Measurements from ENCODE around the gene FGD3. TPM values are rescaled to one million over a fixed set of nuclear protein-coding genes. Genes with fewer than 3 reads are reported as not detected.
A peak's percentile ranks its signal among the peaks of the same experiment; 100 is the strongest.

The FGD3 gene
- total and polyA plus RNA-seq, 2 donors (not counting 1 experiment from before 2014, with no cell fraction given): 130 to 134 TPM

DNA sequence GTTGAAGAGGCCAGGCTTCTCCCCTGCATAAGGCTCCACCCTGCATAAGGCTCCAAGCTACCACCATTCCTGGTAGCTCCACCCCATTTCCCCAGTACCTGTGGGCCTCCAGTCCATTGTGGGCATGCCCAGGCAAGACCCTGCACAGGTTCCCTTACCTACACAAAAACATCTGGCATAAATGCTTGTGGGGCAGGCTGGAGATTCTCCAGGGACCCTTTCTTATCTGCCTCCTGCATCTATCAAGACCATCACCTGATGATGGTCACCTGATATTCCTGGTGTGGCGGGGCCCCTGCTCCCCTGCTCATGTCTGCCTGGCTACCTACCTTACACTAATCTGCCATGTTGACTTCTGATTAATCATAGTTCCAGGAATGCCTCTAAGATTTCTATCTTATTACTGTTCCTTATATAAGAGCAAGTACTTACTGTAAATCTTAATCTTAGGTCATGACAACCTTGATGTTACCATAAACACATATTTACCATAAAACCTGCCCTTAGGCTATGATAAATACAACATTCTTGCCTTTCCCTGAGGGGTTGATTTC lies 41.0 kb downstream of the FGD3 start:
- Histone ChIP-seq H3K27ac (ENCODE audit: low read length in 2 of 2) (peak overlapping the region in 1 of 2 donors; percentile 4), H3K9ac (ENCODE audit: low read length) (no peak overlapping the region), H2AFZ (ENCODE audit: insufficient read depth, low read depth, low read length, poor library complexity, severe bottlenecking) (no peak overlapping the region), H3K79me2 (ENCODE audit: control insufficient read depth, insufficient read depth, low read length) (peaks cover 100% of the 10 kb centered on the region), H3K4me1 (ENCODE audit: control insufficient read depth in 2 of 2, insufficient read depth in 2 of 2, low read length in 2 of 2) (peaks cover 3 to 17% of the 10 kb centered on the region in 2 donors), H3K9me3 (ENCODE audit: control extremely low read depth in 1 of 3, control insufficient read depth in 2 of 3, insufficient read depth in 1 of 3, low read length in 2 of 3) (peaks cover 2 to 8% (median 8%) of the 10 kb centered on the region in 3 donors), H3K4me3 (ENCODE audit: control extremely low read depth in 1 of 5, extremely low read depth in 1 of 5, insufficient read depth in 1 of 5, low read depth in 2 of 5, low read length in 4 of 5) (no peak overlapping the region), H3K4me2 (replicated peaks; ENCODE audit: low read depth, low read length, poor library complexity, severe bottlenecking) (no peak overlapping the region), H4K20me1 (ENCODE audit: control insufficient read depth, insufficient read depth, low read length, poor library complexity, severe bottlenecking) (peaks cover 86% of the 10 kb centered on the region), H3K36me3 (replicated peaks in 1 of 2; ENCODE audit: control extremely low read depth in 1 of 2, control insufficient read depth in 1 of 2, extremely low read depth in 1 of 2, insufficient read depth in 2 of 2, low read length in 1 of 2) (peaks cover 11 to 58% of the 10 kb centered on the region in 2 experiments), H3K27me3 (replicated peaks in 1 of 4; ENCODE audit: control extremely low read depth in 1 of 4, control insufficient read depth in 3 of 4, insufficient read depth in 4 of 4, low read length in 3 of 4) (no peaks in the 10 kb centered on the region)
- Mint-ChIP-seq H3K4me3 (no peak overlapping the region), H3K27ac (peak overlapping the region; percentile 29), H3K27me3 (no peaks in the 10 kb centered on the region), H3K9me3 (ENCODE audit: insufficient read depth) (no peaks in the 10 kb centered on the region), H3K4me1 (peaks cover 63% of the 10 kb centered on the region)
- DNase-seq (no peak), ATAC-seq (ENCODE audit: low read depth) (no peak)
- TF ChIP-seq CTCF (IDR thresholded peaks at IDR 0.05): no peak
- TF ChIP-seq EZH2 (IDR thresholded peaks at IDR 0.05; ENCODE audit: borderline replicate concordance, insufficient read depth, low read depth, low read length, poor library complexity, severe bottlenecking): no peak
- 100% methylated on average over 1 of the region's 1 CpG for WGBS (ENCODE audit: insufficient coverage)
- ChIA-PET CTCF (interaction anchor here (0.9 kb wide), 1 partner anchor 18 kb away, joined by 3 read pairs; no protein-coding TSS in a partner anchor), POLR2A (interaction anchor here (1.3 kb wide), 1 partner anchor 107 kb away, joined by 4 read pairs; no protein-coding TSS in a partner anchor)
- intact Hi-C loops (cut with micrococcal nuclease): no loop called here

DNA sequence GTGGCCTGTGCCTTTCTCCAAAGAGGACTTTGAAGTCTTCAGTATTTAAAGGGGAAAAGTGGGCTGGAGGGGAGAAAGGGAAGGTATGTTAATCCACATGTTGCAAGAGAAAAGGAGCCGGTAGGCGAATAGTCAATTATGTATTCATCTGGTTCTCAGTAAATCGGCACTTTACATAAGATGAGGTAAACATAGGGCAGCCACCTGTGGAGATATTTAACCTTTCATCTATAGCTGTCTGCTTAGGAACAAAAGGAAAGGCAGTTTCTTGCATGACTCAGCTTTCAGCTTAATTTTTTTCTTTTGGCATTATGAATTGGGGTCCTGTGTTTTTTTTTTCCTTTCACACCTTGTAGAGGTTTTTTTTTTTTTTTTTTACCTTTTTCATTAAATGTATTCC lies 42.2 kb downstream of the FGD3 start:
- Mint-ChIP-seq H3K9me3 (ENCODE audit: insufficient read depth) (peaks cover 2% of the 10 kb centered on the region), H3K4me3 (no peak overlapping the region), H3K27me3 (no peaks in the 10 kb centered on the region), H3K27ac (peak overlapping the region; percentile 55), H3K4me1 (peaks cover 72% of the 10 kb centered on the region)
- H3K79me2 ChIP-seq (ENCODE audit: control insufficient read depth, insufficient read depth, low read length): peaks cover 91% of the 10 kb centered on the region
- peaks cover 0 to 6% (median 0%) of the 10 kb centered on the region in 3 donors for H3K9me3 ChIP-seq (ENCODE audit: control extremely low read depth in 1 of 3, control insufficient read depth in 2 of 3, insufficient read depth in 1 of 3, low read length in 2 of 3)
- H3K4me2 ChIP-seq (replicated peaks; ENCODE audit: low read depth, low read length, poor library complexity, severe bottlenecking): no peak overlapping the region
- H3K9ac ChIP-seq (ENCODE audit: low read length): no peak overlapping the region
- TF ChIP-seq EZH2 (IDR thresholded peaks at IDR 0.05; ENCODE audit: borderline replicate concordance, insufficient read depth, low read depth, low read length, poor library complexity, severe bottlenecking) (no peak), CTCF (IDR thresholded peaks at IDR 0.05) (no peak)
- intact Hi-C loops (cut with micrococcal nuclease): no loop called here
- H3K27me3 ChIP-seq (replicated peaks in 1 of 4; ENCODE audit: control extremely low read depth in 1 of 4, control insufficient read depth in 3 of 4, insufficient read depth in 4 of 4, low read length in 3 of 4): no peaks in the 10 kb centered on the region
- no peak overlapping the region for H3K4me3 ChIP-seq (ENCODE audit: control extremely low read depth in 1 of 5, extremely low read depth in 1 of 5, insufficient read depth in 1 of 5, low read depth in 2 of 5, low read length in 4 of 5)
- CTCF ChIA-PET: interaction anchor here (0.8 to 1.4 kb wide), 3 partner anchors 14 to 120 kb away, joined by 3 to 5 read pairs (median 4); no protein-coding TSS in a partner anchor
- ATAC-seq (ENCODE audit: low read depth) (no peak), DNase-seq (no peak)
- H3K27ac ChIP-seq (ENCODE audit: low read length in 2 of 2): peak overlapping the region in 1 of 2 donors; percentile 21
- POLR2A ChIA-PET: interaction anchor here (0.7 kb wide), 1 partner anchor 87 kb away, joined by 10 read pairs; no protein-coding TSS in a partner anchor
- no peak overlapping the region for H2AFZ ChIP-seq (ENCODE audit: insufficient read depth, low read depth, low read length, poor library complexity, severe bottlenecking)
- WGBS (ENCODE audit: insufficient coverage): 100% methylated on average over 1 of the region's 3 CpGs
- peaks cover 3 to 17% of the 10 kb centered on the region in 2 donors for H3K4me1 ChIP-seq (ENCODE audit: control insufficient read depth in 2 of 2, insufficient read depth in 2 of 2, low read length in 2 of 2)
- H3K36me3 ChIP-seq (replicated peaks in 1 of 2; ENCODE audit: control extremely low read depth in 1 of 2, control insufficient read depth in 1 of 2, extremely low read depth in 1 of 2, insufficient read depth in 2 of 2, low read length in 1 of 2): peaks cover 5 to 45% of the 10 kb centered on the region in 2 experiments
- peaks cover 82% of the 10 kb centered on the region for H4K20me1 ChIP-seq (ENCODE audit: control insufficient read depth, insufficient read depth, low read length, poor library complexity, severe bottlenecking)

All from B cell (primary cell).